Endothelial cell of umbilical vein (primary cell): ENCODE measurements around the gene DST. TPM values are rescaled to one million over a fixed set of nuclear protein-coding genes. Genes with fewer than 3 reads are reported as not detected.

Source experiments
- BruUV-seq: library from RNA; stranded (reverse); fragments of 400-500 nt; replicated peaks from 2 replicates; lab custom pipeline; 2021; lab: Mats Ljungman, UMichigan
- CTCF ChIA-PET: fragments of 300-600, 350-600 bp; sonication (Branson Sonifier 250); formaldehyde crosslinking; loops from one replicate; lab custom pipeline; 2021; ENCODE audit warnings: antibody characterized with exemption, inconsistent platforms; lab: Charles Lee
- POLR2A ChIA-PET: fragments of 300-600, 350-600 bp; sonication (Branson Sonifier 250); formaldehyde crosslinking; loops from one replicate; lab custom pipeline; 2021; ENCODE audit warnings: antibody characterized with exemption, inconsistent platforms; lab: Charles Lee
- DNase-seq: peaks from one replicate; pipeline ENCODE4 v3.0.0-alpha.2; 2011; ENCODE audit warnings: low read depth, low spot score
- FAIRE-seq: peaks from 2 replicates; lab custom pipeline; 2011; peaks lifted over from hg19 to GRCh38; lab: Jason Lieb, UNC
- H2AFZ ChIP-seq: 2 replicates; pipeline ENCODE4 v1.6.0; 2012; ENCODE audit warnings: low read depth, low read length, control low read depth, inconsistent platforms
- H3K27ac ChIP-seq: 2 replicates; pipeline ENCODE4 v1.5.1; 2011; ENCODE audit warnings: low read depth, mild to moderate bottlenecking, control low read depth, low read length, moderate library complexity; ENCODE audit not compliant: insufficient read depth
- H3K27me3 ChIP-seq, 2 experiments: 2 replicates each; pipeline versions ENCODE4 v1.6.0 to v1.6.1; 2011; ENCODE audit warnings: low read length in 2 of 2, mixed read lengths in 1 of 2; ENCODE audit not compliant: control insufficient read depth in 2 of 2, insufficient read depth in 2 of 2
- H3K36me3 ChIP-seq, 2 experiments: 2 replicates in 1 of 2; 3 replicates in 1 of 2; pipeline ENCODE4 v1.5.1; 2011; ENCODE audit warnings: low read length in 2 of 2, mild to moderate bottlenecking in 1 of 2, moderate library complexity in 1 of 2; ENCODE audit not compliant: control insufficient read depth in 2 of 2, insufficient read depth in 2 of 2; ENCODE audit errors: extremely low read depth in 1 of 2
- H3K4me1 ChIP-seq: 3 replicates; pipeline ENCODE4 v1.5.1; 2011; ENCODE audit warnings: mild to moderate bottlenecking, low read length; ENCODE audit not compliant: control insufficient read depth, insufficient read depth; ENCODE audit errors: extremely low read depth
- H3K4me2 ChIP-seq: 2 replicates; pipeline ENCODE4 v1.6.1; 2011; ENCODE audit warnings: low read length, control low read depth, mixed read lengths; ENCODE audit not compliant: insufficient read depth
- H3K4me3 ChIP-seq, 3 experiments: fragments of 200-600 bp in 1 of 3; sonication (generic), shearing (Covaris generic) in 1 of 3; replicated peaks in 1 of 3; 2 replicates each; pipeline ENCODE4 v1.5.1; 2011 to 2016; ENCODE audit warnings: control low read depth in 3 of 3, low read length in 3 of 3, mild to moderate bottlenecking in 2 of 3, inconsistent platforms in 1 of 3, low read depth in 1 of 3, moderate library complexity in 1 of 3; ENCODE audit not compliant: insufficient read depth in 1 of 3
- H3K79me2 ChIP-seq: 2 replicates; pipeline ENCODE4 v1.6.0; 2012; ENCODE audit warnings: low read length, inconsistent platforms; ENCODE audit not compliant: control insufficient read depth, insufficient read depth
- H3K9ac ChIP-seq: replicated peaks from 2 replicates; pipeline ENCODE3; 2011; ENCODE audit warnings: low read length, control low read depth; ENCODE audit not compliant: insufficient read depth; ENCODE audit errors: extremely low read depth
- H3K9me1 ChIP-seq: replicated peaks from 3 replicates; pipeline ENCODE4 v1.6.0; 2011; ENCODE audit warnings: mild to moderate bottlenecking, low read length; ENCODE audit not compliant: control insufficient read depth, insufficient read depth; ENCODE audit errors: extremely low read depth
- H3K9me3 ChIP-seq: replicated peaks from 2 replicates; pipeline ENCODE4 v1.5.1; 2012; ENCODE audit warnings: low read length, inconsistent platforms; ENCODE audit not compliant: control insufficient read depth, insufficient read depth
- H4K20me1 ChIP-seq: replicated peaks from 2 replicates; pipeline ENCODE3; 2011; ENCODE audit warnings: mild to moderate bottlenecking, low read length; ENCODE audit not compliant: control insufficient read depth, insufficient read depth; ENCODE audit errors: extremely low read depth
- CTCF ChIP-seq, 2 donors: IDR thresholded peaks; 1 replicate in 1 of 2; 2 replicates in 1 of 2; pipeline ENCODE4 v1.5.1; 2011; ENCODE audit warnings: low read length in 2 of 2, mild to moderate bottlenecking in 2 of 2, moderate library complexity in 2 of 2, control low read depth in 1 of 2, inconsistent platforms in 1 of 2, low read depth in 1 of 2; ENCODE audit not compliant: insufficient read depth in 1 of 2; ENCODE audit errors: extremely low read depth in 1 of 2
- EZH2 ChIP-seq: IDR thresholded peaks from 2 replicates; pipeline ENCODE4 v1.6.1; 2012; ENCODE audit warnings: borderline replicate concordance, low read depth, mild to moderate bottlenecking, moderate library complexity, low read length, inconsistent platforms; ENCODE audit not compliant: severe bottlenecking
- FOS ChIP-seq: IDR thresholded peaks from 2 replicates; pipeline ENCODE4 v1.6.1; 2011; ENCODE audit warnings: mild to moderate bottlenecking, low read length, moderate library complexity, borderline replicate concordance; ENCODE audit not compliant: insufficient read depth
- JUN ChIP-seq: IDR thresholded peaks from 2 replicates; pipeline ENCODE4 v1.6.1; 2011; ENCODE audit warnings: borderline replicate concordance, low read depth; ENCODE audit not compliant: insufficient read length, insufficient read depth
- MAX ChIP-seq: IDR thresholded peaks from 2 replicates; pipeline ENCODE4 v1.6.1; 2011; ENCODE audit not compliant: insufficient read depth, insufficient read length
- POLR2A ChIP-seq: IDR thresholded peaks from 2 replicates; pipeline ENCODE4 v1.6.1; 2012; ENCODE audit warnings: low read depth, mild to moderate bottlenecking, control low read depth, low read length
- dilution Hi-C: fragments of 300-500 bp; cut with MboI; formaldehyde crosslinking; loops from one replicate; pipeline ENCODE4 v1.15.0; 2019; ENCODE audit warnings: low sequenced_read_pairs; ENCODE audit not compliant: extremely low pct_ligation_motif_present
- intact Hi-C: fragments of 100-400 bp; cut with micrococcal nuclease; formaldehyde crosslinking; loops from one replicate; pipeline ENCODE4 v1.10.0; 2022
- polyA plus RNA-seq, 4 experiments: library from polyadenylated mRNA; depleted of rRNA in 3 of 4; stranded (reverse) in 3 of 4; unstranded in 1 of 4; fragments of >200 nt; gene quantifications; 2 replicates each; pipeline versions ENCODE4 v1.2.1 to v1.2.3, GENCODE V29; 2011 to 2012; ENCODE audit warnings: missing spikeins in 1 of 4
- total RNA-seq: library from RNA; stranded (reverse); gene quantifications from 2 replicates; pipeline ENCODE4 v1.2.3, GENCODE V29; 2021

DST gene
- total and polyA plus RNA-seq, 2 donors (not counting 3 experiments of a cell fraction or from before 2014, with no cell fraction given): 62.3 to 253 TPM

- peak; percentile 21 for DNase-seq
- peaks cover under 1 to 9% of the 10 kb centered on the region in 2 experiments for H3K36me3 ChIP-seq
- no peak overlapping the region for H3K9ac ChIP-seq
- CTCF ChIA-PET: interaction anchor here (0.9 to 4.1 kb wide), 6 partner anchors 9 to 181 kb away, joined by 3 to 42 read pairs (median 12); no protein-coding TSS in a partner anchor
- no peaks in the 10 kb centered on the region for H3K4me1 ChIP-seq
- no TSS peak for BruUV-seq
- no peaks in the 10 kb centered on the region for H3K9me3 ChIP-seq
- POLR2A ChIA-PET: no interaction called here
- no peaks in the 10 kb centered on the region for H3K9me1 ChIP-seq
- H3K4me3 ChIP-seq: no peak overlapping the region
- H3K79me2 ChIP-seq: peaks cover 12% of the 10 kb centered on the region
- dilution Hi-C loops (no loop called here), intact Hi-C loops (no loop called here)
- FAIRE-seq: no peak
- H3K27ac ChIP-seq: no peak overlapping the region
- H2AFZ ChIP-seq: no peak overlapping the region
- no peaks in the 10 kb centered on the region for H4K20me1 ChIP-seq
- TF ChIP-seq POLR2A (no peak), EZH2 (no peak), JUN (no peak), FOS (no peak)
- no peaks in the 10 kb centered on the region for H3K27me3 ChIP-seq
- H3K4me2 ChIP-seq: no peak overlapping the region
Measured at GRCh38 chr6:56550301-56550700, 92.4 kb downstream of the DST start.

- CTCF ChIA-PET: interaction anchor here (0.7 to 4.1 kb wide), 35 partner anchors 9 to 250 kb away, joined by 3 to 42 read pairs (median 5); no protein-coding TSS in a partner anchor
- H3K4me1 ChIP-seq: no peaks in the 10 kb centered on the region
Measured at GRCh38 chr6:56549014-56549413, 93.7 kb downstream of the DST start.

More at GRCh38 chr6:56549014-56549413, 93.7 kb downstream of the DST start:
- Histone ChIP-seq H3K4me3 (no peak overlapping the region), H3K9ac (no peak overlapping the region), H3K9me1 (no peaks in the 10 kb centered on the region), H3K27me3 (no peaks in the 10 kb centered on the region), H3K79me2 (peaks cover 13% of the 10 kb centered on the region), H3K36me3 (peaks cover 0 to 6% of the 10 kb centered on the region in 2 experiments), H3K9me3 (no peaks in the 10 kb centered on the region), H3K4me2 (peak overlapping the region; percentile 27), H2AFZ (no peak overlapping the region), H4K20me1 (no peaks in the 10 kb centered on the region), H3K27ac (no peak overlapping the region)
- POLR2A ChIA-PET: no interaction called here
- FAIRE-seq (no peak), DNase-seq (peak; percentile 64)
- intact Hi-C loops: loop anchor here (1.0 kb wide), 2 partner anchors 179 to 190 kb away; no protein-coding TSS in a partner anchor
- dilution Hi-C loops: no loop called here
- peak in 1 of 2 donors; percentile 32 for TF ChIP-seq CTCF (IDR thresholded peaks at IDR 0.05; ENCODE audit: extremely low read depth in 1 of 2, insufficient read depth in 1 of 2, low read depth in 1 of 2, low read length in 2 of 2)
- TF ChIP-seq EZH2: no peak
- TF ChIP-seq MAX: no peak
- BruUV-seq: no TSS peak
